Superior temporal gyrus (tissue), 1 donor: ENCODE results near the gene ARHGEF10L.
"Not testable (repeated sequence)": the region's sequence is repeated elsewhere in the genome, so short reads cannot be mapped to it uniquely, and the experiment has no call there.

Source experiments
- DNase-seq: peaks from one replicate; pipeline ENCODE4 v3.0.0-alpha.2; 2016; ENCODE audit errors: extremely low spot score

Gene ARHGEF10L

GRCh38 chr1:17733661-17734060, 194.2 kb downstream of the ARHGEF10L start:
- DNase-seq, result no peak

- DNase-seq, result no peak
Measured at GRCh38 chr1:17734609-17735008, 195.1 kb downstream of the ARHGEF10L start.

- no peak for DNase-seq
Measured at GRCh38 chr1:17735348-17735747, 195.8 kb downstream of the ARHGEF10L start.

GRCh38 chr1:17735793-17736192, 196.3 kb downstream of the ARHGEF10L start:
- DNase-seq, result no peak

- DNase-seq, result no peak
Measured at GRCh38 chr1:17736625-17737024, 197.1 kb downstream of the ARHGEF10L start.

GRCh38 chr1:17739050-17739449, 199.6 kb downstream of the ARHGEF10L start:
- no peak for DNase-seq

- DNase-seq, result no peak
Measured at GRCh38 chr1:17741052-17741451, 201.6 kb downstream of the ARHGEF10L start.

- DNase-seq, result peak; percentile 14
Measured at GRCh38 chr1:17742583-17742982, 203.1 kb downstream of the ARHGEF10L start.

- no peak for DNase-seq
Measured at GRCh38 chr1:17743008-17743647, 203.6 kb downstream of the ARHGEF10L start.

GRCh38 chr1:17743925-17744324, 204.4 kb downstream of the ARHGEF10L start:
- no peak for DNase-seq

- DNase-seq, result no peak
Measured at GRCh38 chr1:17744666-17745478, 205.4 kb downstream of the ARHGEF10L start.

- DNase-seq, result no peak
Measured at GRCh38 chr1:17745479-17745955, 206.0 kb downstream of the ARHGEF10L start.

GRCh38 chr1:17746281-17746680, 206.8 kb downstream of the ARHGEF10L start:
- DNase-seq, result not testable (repeated sequence)

- no peak for DNase-seq
Measured at GRCh38 chr1:17746920-17747319, 207.4 kb downstream of the ARHGEF10L start.
